ENCODE measurements around the gene NUFIP2.

DNA sequence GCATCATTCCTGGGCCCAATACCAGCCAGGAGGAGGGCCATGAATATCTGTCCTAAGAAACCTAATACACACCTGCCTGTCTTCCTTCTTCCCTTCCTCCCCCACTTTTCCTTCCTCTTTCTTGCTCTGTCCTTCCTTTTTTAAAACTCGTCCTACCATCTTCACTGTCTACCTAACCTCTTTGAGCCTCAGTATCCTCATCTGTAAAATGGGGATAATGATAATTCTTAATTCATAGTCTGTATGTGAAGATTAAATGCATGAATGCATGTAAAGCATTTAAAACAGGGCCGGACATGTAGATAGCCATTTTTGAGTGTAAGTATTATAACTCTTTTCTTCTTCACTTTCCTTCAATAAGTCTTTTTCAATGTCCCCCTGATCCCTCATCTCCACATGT is 46.7 kb downstream of the NUFIP2 start:
- TF ChIP-seq POLR2A (IDR thresholded peaks at IDR 0.05; ENCODE audit: low read depth) (no peak), CTCF (IDR thresholded peaks at IDR 0.05) (no peak)

Data from esophagus muscularis mucosa (tissue), 3 donors.